SK-N-SH treated with all-trans-retinoic acid at 6 μM for 48 hours (cell line): ENCODE measurements around the gene ZNF132.

ENCODE experiments used
- BACH2 ChIP-seq: fragments of 250-450 bp; sonication (Bioruptor Pico); IDR thresholded peaks from 2 replicates; pipeline ENCODE4 v1.9.0; 2021; ENCODE audit warnings: mild to moderate bottlenecking, borderline replicate concordance
- CSDC2 ChIP-seq: fragments of 250-450 bp; sonication (Bioruptor Pico); IDR thresholded peaks from 2 replicates; pipeline ENCODE4 v1.5.0; 2020; ENCODE audit warnings: mild to moderate bottlenecking, moderate library complexity
- CSRNP3 ChIP-seq: fragments of 250-450 bp; sonication (Bioruptor Pico); IDR thresholded peaks from 2 replicates; pipeline ENCODE4 v1.5.1; 2021; ENCODE audit warnings: mild to moderate bottlenecking, moderate library complexity
- OSR1 ChIP-seq: fragments of 250-450 bp; sonication (Bioruptor Pico); IDR thresholded peaks from 2 replicates; pipeline ENCODE4 v1.8.0; 2022; ENCODE audit warnings: moderate library complexity, mild to moderate bottlenecking, inconsistent platforms
- RARB ChIP-seq: fragments of 250-450 bp; sonication (Bioruptor Pico); IDR thresholded peaks from 2 replicates; pipeline ENCODE4 v1.8.0; 2021; ENCODE audit warnings: mild to moderate bottlenecking, moderate library complexity
- ZFP3 ChIP-seq: fragments of 250-450 bp; sonication (Bioruptor Pico); IDR thresholded peaks from 2 replicates; pipeline ENCODE4 v1.5.0; 2020; ENCODE audit warnings: mild to moderate bottlenecking, moderate library complexity
- ZFP30 ChIP-seq: fragments of 450-650 bp; formaldehyde crosslinking; IDR thresholded peaks from 2 replicates; pipeline ENCODE4 v1.5.0; 2022; ENCODE audit warnings: mild to moderate bottlenecking, moderate library complexity
- ZNF8 ChIP-seq: fragments of 450-650 bp; formaldehyde crosslinking; IDR thresholded peaks from 2 replicates; pipeline ENCODE4 v1.5.0; 2020; ENCODE audit warnings: mild to moderate bottlenecking, moderate library complexity
- TF ChIP-seq, protein P1 (sequence below): fragments of 250-450 bp; sonication (Bioruptor Pico); IDR thresholded peaks from 2 replicates; pipeline ENCODE4 v1.8.0; 2020; ENCODE audit warnings: mild to moderate bottlenecking, moderate library complexity, borderline replicate concordance
- TF ChIP-seq, protein P2 (sequence below): fragments of 250-450 bp; sonication (Bioruptor Pico); IDR thresholded peaks from 2 replicates; pipeline ENCODE4 v1.5.1; 2020; ENCODE audit warnings: low read depth, mild to moderate bottlenecking, moderate library complexity
- TF ChIP-seq, protein P3 (sequence below): fragments of 250-450 bp; sonication (Bioruptor Pico); IDR thresholded peaks from 2 replicates; pipeline ENCODE4 v1.5.0; 2020; ENCODE audit warnings: mild to moderate bottlenecking, moderate library complexity

GRCh38 chr19:58398545-58398944, 41.4 kb downstream of the ZNF132 start:
- TF ChIP-seq, protein P1, sequence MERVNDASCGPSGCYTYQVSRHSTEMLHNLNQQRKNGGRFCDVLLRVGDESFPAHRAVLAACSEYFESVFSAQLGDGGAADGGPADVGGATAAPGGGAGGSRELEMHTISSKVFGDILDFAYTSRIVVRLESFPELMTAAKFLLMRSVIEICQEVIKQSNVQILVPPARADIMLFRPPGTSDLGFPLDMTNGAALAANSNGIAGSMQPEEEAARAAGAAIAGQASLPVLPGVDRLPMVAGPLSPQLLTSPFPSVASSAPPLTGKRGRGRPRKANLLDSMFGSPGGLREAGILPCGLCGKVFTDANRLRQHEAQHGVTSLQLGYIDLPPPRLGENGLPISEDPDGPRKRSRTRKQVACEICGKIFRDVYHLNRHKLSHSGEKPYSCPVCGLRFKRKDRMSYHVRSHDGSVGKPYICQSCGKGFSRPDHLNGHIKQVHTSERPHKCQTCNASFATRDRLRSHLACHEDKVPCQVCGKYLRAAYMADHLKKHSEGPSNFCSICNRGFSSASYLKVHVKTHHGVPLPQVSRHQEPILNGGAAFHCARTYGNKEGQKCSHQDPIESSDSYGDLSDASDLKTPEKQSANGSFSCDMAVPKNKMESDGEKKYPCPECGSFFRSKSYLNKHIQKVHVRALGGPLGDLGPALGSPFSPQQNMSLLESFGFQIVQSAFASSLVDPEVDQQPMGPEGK: no peak
- TF ChIP-seq OSR1 (no peak), RARB (CRISPR knock-in tag) (no peak), ZFP3 (CRISPR knock-in tag) (no peak), CSDC2 (CRISPR knock-in tag) (no peak), ZNF8 (CRISPR knock-in tag) (no peak), CSRNP3 (CRISPR knock-in tag) (no peak), BACH2 (CRISPR knock-in tag) (no peak), ZFP30 (CRISPR knock-in tag) (no peak)
- TF ChIP-seq, protein P2, sequence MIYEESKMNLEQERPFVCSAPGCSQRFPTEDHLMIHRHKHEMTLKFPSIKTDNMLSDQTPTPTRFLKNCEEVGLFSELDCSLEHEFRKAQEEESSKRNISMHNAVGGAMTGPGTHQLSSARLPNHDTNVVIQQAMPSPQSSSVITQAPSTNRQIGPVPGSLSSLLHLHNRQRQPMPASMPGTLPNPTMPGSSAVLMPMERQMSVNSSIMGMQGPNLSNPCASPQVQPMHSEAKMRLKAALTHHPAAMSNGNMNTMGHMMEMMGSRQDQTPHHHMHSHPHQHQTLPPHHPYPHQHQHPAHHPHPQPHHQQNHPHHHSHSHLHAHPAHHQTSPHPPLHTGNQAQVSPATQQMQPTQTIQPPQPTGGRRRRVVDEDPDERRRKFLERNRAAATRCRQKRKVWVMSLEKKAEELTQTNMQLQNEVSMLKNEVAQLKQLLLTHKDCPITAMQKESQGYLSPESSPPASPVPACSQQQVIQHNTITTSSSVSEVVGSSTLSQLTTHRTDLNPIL: no peak
- TF ChIP-seq, protein P3, sequence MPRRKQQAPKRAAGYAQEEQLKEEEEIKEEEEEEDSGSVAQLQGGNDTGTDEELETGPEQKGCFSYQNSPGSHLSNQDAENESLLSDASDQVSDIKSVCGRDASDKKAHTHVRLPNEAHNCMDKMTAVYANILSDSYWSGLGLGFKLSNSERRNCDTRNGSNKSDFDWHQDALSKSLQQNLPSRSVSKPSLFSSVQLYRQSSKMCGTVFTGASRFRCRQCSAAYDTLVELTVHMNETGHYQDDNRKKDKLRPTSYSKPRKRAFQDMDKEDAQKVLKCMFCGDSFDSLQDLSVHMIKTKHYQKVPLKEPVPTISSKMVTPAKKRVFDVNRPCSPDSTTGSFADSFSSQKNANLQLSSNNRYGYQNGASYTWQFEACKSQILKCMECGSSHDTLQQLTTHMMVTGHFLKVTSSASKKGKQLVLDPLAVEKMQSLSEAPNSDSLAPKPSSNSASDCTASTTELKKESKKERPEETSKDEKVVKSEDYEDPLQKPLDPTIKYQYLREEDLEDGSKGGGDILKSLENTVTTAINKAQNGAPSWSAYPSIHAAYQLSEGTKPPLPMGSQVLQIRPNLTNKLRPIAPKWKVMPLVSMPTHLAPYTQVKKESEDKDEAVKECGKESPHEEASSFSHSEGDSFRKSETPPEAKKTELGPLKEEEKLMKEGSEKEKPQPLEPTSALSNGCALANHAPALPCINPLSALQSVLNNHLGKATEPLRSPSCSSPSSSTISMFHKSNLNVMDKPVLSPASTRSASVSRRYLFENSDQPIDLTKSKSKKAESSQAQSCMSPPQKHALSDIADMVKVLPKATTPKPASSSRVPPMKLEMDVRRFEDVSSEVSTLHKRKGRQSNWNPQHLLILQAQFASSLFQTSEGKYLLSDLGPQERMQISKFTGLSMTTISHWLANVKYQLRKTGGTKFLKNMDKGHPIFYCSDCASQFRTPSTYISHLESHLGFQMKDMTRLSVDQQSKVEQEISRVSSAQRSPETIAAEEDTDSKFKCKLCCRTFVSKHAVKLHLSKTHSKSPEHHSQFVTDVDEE (CRISPR knock-in tag): no peak
